H9 (cell line): ENCODE data around the gene EP300. TPM values are rescaled to one million over a fixed set of nuclear protein-coding genes. Genes with fewer than 3 reads are reported as not detected.

Experiments used
- DNase-seq: peaks from one replicate; pipeline ENCODE4 v3.0.0-alpha.2; 2017
- H2AFZ ChIP-seq: one replicate; pipeline ENCODE4 v1.6.1; 2013; ENCODE audit warnings: mild to moderate bottlenecking, low read length, control low read depth, moderate library complexity
- H2AK5ac ChIP-seq: 2 replicates; pipeline ENCODE4 v1.6.1; 2013; ENCODE audit warnings: low read length, control low read depth, mixed read lengths; ENCODE audit not compliant: insufficient read length
- H2BK120ac ChIP-seq: one replicate; pipeline ENCODE4 v1.6.1; 2013; ENCODE audit warnings: low read depth, mild to moderate bottlenecking, low read length, control low read depth, inconsistent platforms; ENCODE audit not compliant: poor library complexity, severe bottlenecking
- H2BK12ac ChIP-seq: 2 replicates; pipeline ENCODE4 v1.6.1; 2013; ENCODE audit warnings: low read length, control low read depth, mixed read lengths, low read depth; ENCODE audit not compliant: insufficient read length
- H2BK15ac ChIP-seq: 2 replicates; pipeline ENCODE4 v1.6.1; 2013; ENCODE audit warnings: low read depth, low read length, control low read depth
- H2BK20ac ChIP-seq: one replicate; pipeline ENCODE4 v1.6.1; 2013; ENCODE audit warnings: low read depth, mild to moderate bottlenecking, low read length, control low read depth, inconsistent platforms; ENCODE audit not compliant: poor library complexity, severe bottlenecking
- H2BK5ac ChIP-seq: 2 replicates; pipeline ENCODE4 v1.6.1; 2013; ENCODE audit warnings: low read length, control low read depth, mixed read lengths; ENCODE audit not compliant: insufficient read length
- H3K14ac ChIP-seq: 2 replicates; pipeline ENCODE4 v1.6.1; 2013; ENCODE audit warnings: low read length, control low read depth; ENCODE audit not compliant: insufficient read depth
- H3K18ac ChIP-seq: 2 replicates; pipeline ENCODE4 v1.6.1; 2013; ENCODE audit warnings: low read depth, mild to moderate bottlenecking, mixed read lengths, low read length, control low read depth; ENCODE audit not compliant: insufficient read length
- H3K23ac ChIP-seq: 2 replicates; pipeline ENCODE4 v1.6.1; 2013; ENCODE audit warnings: low read length, control low read depth, mixed read lengths, low read depth; ENCODE audit not compliant: insufficient read length
- H3K23me2 ChIP-seq: 2 replicates; pipeline ENCODE4 v1.6.1; 2013; ENCODE audit warnings: low read depth, mild to moderate bottlenecking, mixed read lengths, low read length, control low read depth; ENCODE audit not compliant: insufficient read length, poor library complexity, severe bottlenecking
- H3K27ac ChIP-seq: 2 replicates; pipeline ENCODE4 v1.5.1; 2013; ENCODE audit warnings: low read length, control low read depth, mixed read lengths, low read depth; ENCODE audit not compliant: insufficient read length
- H3K27me3 ChIP-seq: 2 replicates; pipeline ENCODE4 v1.6.1; 2013; ENCODE audit warnings: low read length, control low read depth, inconsistent platforms; ENCODE audit not compliant: insufficient read depth
- H3K4ac ChIP-seq: 2 replicates; pipeline ENCODE4 v1.6.1; 2013; ENCODE audit warnings: low read depth, mild to moderate bottlenecking, control low read depth, inconsistent platforms, low read length, moderate library complexity
- H3K4me1 ChIP-seq: 2 replicates; pipeline ENCODE4 v1.6.1; 2013; ENCODE audit warnings: low read length, control low read depth, inconsistent platforms; ENCODE audit not compliant: insufficient read depth
- H3K4me2 ChIP-seq: 2 replicates; pipeline ENCODE4 v1.6.1; 2013; ENCODE audit warnings: low read length, control low read depth, mixed read lengths; ENCODE audit not compliant: insufficient read length, insufficient read depth
- H3K56ac ChIP-seq: 2 replicates; pipeline ENCODE4 v1.6.1; 2013; ENCODE audit warnings: low read depth, mild to moderate bottlenecking, mixed read lengths, low read length, control low read depth; ENCODE audit not compliant: insufficient read length
- H3K79me1 ChIP-seq: 2 replicates; pipeline ENCODE4 v1.6.1; 2013; ENCODE audit warnings: low read depth, mild to moderate bottlenecking, moderate library complexity, low read length, control low read depth, inconsistent platforms; ENCODE audit not compliant: insufficient read depth, poor library complexity, severe bottlenecking
- H3K79me2 ChIP-seq: 2 replicates; pipeline ENCODE4 v1.6.1; 2013; ENCODE audit warnings: low read length, control low read depth, inconsistent platforms; ENCODE audit not compliant: insufficient read depth
- H3K9ac ChIP-seq: 2 replicates; pipeline ENCODE4 v1.6.1; 2013; ENCODE audit warnings: low read length, control low read depth, mixed read lengths; ENCODE audit not compliant: insufficient read length; ENCODE audit errors: extremely low read depth
- H3K9me3 ChIP-seq: one replicate; pipeline ENCODE4 v1.6.1; 2013; ENCODE audit warnings: low read depth, low read length, inconsistent platforms; ENCODE audit not compliant: control insufficient read depth
- H3T11ph ChIP-seq: one replicate; pipeline ENCODE4 v1.6.1; 2013; ENCODE audit warnings: mild to moderate bottlenecking, low read length, control low read depth, inconsistent platforms
- H4K20me1 ChIP-seq: one replicate; pipeline ENCODE4 v1.6.1; 2013; ENCODE audit not compliant: control insufficient read depth, insufficient read length, insufficient read depth
- H4K5ac ChIP-seq: 2 replicates; pipeline ENCODE4 v1.6.1; 2013; ENCODE audit warnings: low read depth, mild to moderate bottlenecking, mixed read lengths, low read length, control low read depth; ENCODE audit not compliant: insufficient read length
- H4K8ac ChIP-seq: replicated peaks from 2 replicates; pipeline ENCODE4 v1.6.1; 2013; ENCODE audit warnings: low read length, control low read depth, mixed read lengths, low read depth; ENCODE audit not compliant: insufficient read length
- H4K91ac ChIP-seq: 2 replicates; pipeline ENCODE4 v1.6.1; 2013; ENCODE audit warnings: low read depth, mild to moderate bottlenecking, moderate library complexity, mixed read lengths, low read length, control low read depth; ENCODE audit not compliant: insufficient read length
- H3K27ac Mint-ChIP-seq, 3 experiments: 2 replicates in 2 of 3; 3 replicates in 1 of 3; pipeline ENCODE4 v1.8.0; 2020 to 2021; ENCODE audit warnings: mixed read lengths in 3 of 3, mild to moderate bottlenecking in 1 of 3, moderate library complexity in 1 of 3
- H3K27me3 Mint-ChIP-seq: 2 replicates; pipeline ENCODE4 v1.8.0; 2021; ENCODE audit warnings: low read depth, mild to moderate bottlenecking, moderate library complexity, mixed read lengths
- H3K36me3 Mint-ChIP-seq, 3 experiments: 2 replicates in 2 of 3; 3 replicates in 1 of 3; pipeline ENCODE4 v1.8.0; 2020 to 2021; ENCODE audit warnings: low read depth in 3 of 3, mixed read lengths in 3 of 3; ENCODE audit not compliant: insufficient read depth in 1 of 3
- H3K4me1 Mint-ChIP-seq, 2 experiments: 2 replicates each; pipeline ENCODE4 v1.8.0; 2020; ENCODE audit warnings: mixed read lengths in 2 of 2
- H3K4me3 Mint-ChIP-seq, 2 experiments: 2 replicates in 1 of 2; 3 replicates in 1 of 2; pipeline ENCODE4 v1.8.0; 2020 to 2021; ENCODE audit warnings: mild to moderate bottlenecking in 2 of 2, mixed read lengths in 2 of 2, moderate library complexity in 1 of 2
- H3K9me3 Mint-ChIP-seq, 2 experiments: 2 replicates in 1 of 2; 3 replicates in 1 of 2; pipeline ENCODE4 v1.8.0; 2020; ENCODE audit warnings: mild to moderate bottlenecking in 2 of 2, mixed read lengths in 2 of 2, moderate library complexity in 1 of 2
- WGBS: extraction: QIAGEN DNeasy Blood & Tissue Kit; methylation state at CpG from one replicate; pipeline ENCODE4 v1.1.7; 2013; ENCODE audit warnings: missing lambda C conversion rate, low lambda C conversion rate, mixed read lengths; ENCODE audit not compliant: insufficient read length; ENCODE audit errors: extremely low coverage; 5-methylcytosine and 5-hydroxymethylcytosine counted together
- total RNA-seq: library from RNA; stranded (reverse); gene quantifications from 2 replicates; pipeline ENCODE4 v1.2.1, GENCODE V29; 2021
- TF ChIP-seq, protein P1 (sequence below): fragments of 200-600 bp; sonication (generic); conservative IDR thresholded peaks from 3 replicates; pipeline ENCODE4 v1.8.0; 2021; ENCODE audit warnings: antibody characterized with exemption, mild to moderate bottlenecking

The EP300 gene
- total RNA-seq, 1 experiment from 2014 or later = 136 TPM

GRCh38 chr22:41074941-41075710, 17.3 kb upstream of the EP300 start:
- no peaks in the 10 kb centered on the region for H3K27me3 ChIP-seq
- H2BK120ac ChIP-seq = no peak overlapping the region
- no peak overlapping the region for H4K8ac ChIP-seq
- H3K18ac ChIP-seq = no peak overlapping the region
- H4K20me1 ChIP-seq = no peaks in the 10 kb centered on the region
- H3K4me1 ChIP-seq = no peaks in the 10 kb centered on the region
- no peak overlapping the region for H2BK12ac ChIP-seq
- H2BK20ac ChIP-seq = no peak overlapping the region
- WGBS = no CpG with 5 or more reads among the region's 26 CpGs
- Mint-ChIP-seq H3K36me3 (no peaks in the 10 kb centered on the region), H3K4me3 (no peak overlapping the region), H3K9me3 (no peaks in the 10 kb centered on the region), H3K4me1 (peaks cover 0 to 2% of the 10 kb centered on the region in 2 experiments; a peak in 1 of 4 replicates), H3K27me3 (peaks cover 2% of the 10 kb centered on the region; the same call in 1 of the 2 replicates), H3K27ac (no peak overlapping the region)
- no peak overlapping the region for H3K14ac ChIP-seq
- H3K9me3 ChIP-seq = no peaks in the 10 kb centered on the region
- H2AK5ac ChIP-seq = no peak overlapping the region
- H3K23me2 ChIP-seq = no peaks in the 10 kb centered on the region
- no peak overlapping the region for H3K9ac ChIP-seq
- H3K4me2 ChIP-seq = no peak overlapping the region
- TF ChIP-seq, protein P1, sequence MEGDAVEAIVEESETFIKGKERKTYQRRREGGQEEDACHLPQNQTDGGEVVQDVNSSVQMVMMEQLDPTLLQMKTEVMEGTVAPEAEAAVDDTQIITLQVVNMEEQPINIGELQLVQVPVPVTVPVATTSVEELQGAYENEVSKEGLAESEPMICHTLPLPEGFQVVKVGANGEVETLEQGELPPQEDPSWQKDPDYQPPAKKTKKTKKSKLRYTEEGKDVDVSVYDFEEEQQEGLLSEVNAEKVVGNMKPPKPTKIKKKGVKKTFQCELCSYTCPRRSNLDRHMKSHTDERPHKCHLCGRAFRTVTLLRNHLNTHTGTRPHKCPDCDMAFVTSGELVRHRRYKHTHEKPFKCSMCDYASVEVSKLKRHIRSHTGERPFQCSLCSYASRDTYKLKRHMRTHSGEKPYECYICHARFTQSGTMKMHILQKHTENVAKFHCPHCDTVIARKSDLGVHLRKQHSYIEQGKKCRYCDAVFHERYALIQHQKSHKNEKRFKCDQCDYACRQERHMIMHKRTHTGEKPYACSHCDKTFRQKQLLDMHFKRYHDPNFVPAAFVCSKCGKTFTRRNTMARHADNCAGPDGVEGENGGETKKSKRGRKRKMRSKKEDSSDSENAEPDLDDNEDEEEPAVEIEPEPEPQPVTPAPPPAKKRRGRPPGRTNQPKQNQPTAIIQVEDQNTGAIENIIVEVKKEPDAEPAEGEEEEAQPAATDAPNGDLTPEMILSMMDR = no peak
- no peaks in the 10 kb centered on the region for H3K79me1 ChIP-seq
- DNase-seq = no peak
- H2BK15ac ChIP-seq = no peak overlapping the region
- no peak overlapping the region for H4K5ac ChIP-seq
- H3K4ac ChIP-seq = no peak overlapping the region
- H4K91ac ChIP-seq = no peak overlapping the region
- H3T11ph ChIP-seq = no peak overlapping the region
- no peak overlapping the region for H2BK5ac ChIP-seq
- H2AFZ ChIP-seq = no peak overlapping the region
- H3K23ac ChIP-seq = no peak overlapping the region
- no peak overlapping the region for H3K27ac ChIP-seq
- H3K79me2 ChIP-seq = no peaks in the 10 kb centered on the region
- H3K56ac ChIP-seq = no peak overlapping the region
